Measurements from ENCODE around the gene RBM15. TPM values are rescaled to one million over a fixed set of nuclear protein-coding genes. Genes with fewer than 3 reads are reported as not detected.

Gene RBM15
- total RNA-seq, 1 donor from 2014 or later, result 27.8 TPM

DNA sequence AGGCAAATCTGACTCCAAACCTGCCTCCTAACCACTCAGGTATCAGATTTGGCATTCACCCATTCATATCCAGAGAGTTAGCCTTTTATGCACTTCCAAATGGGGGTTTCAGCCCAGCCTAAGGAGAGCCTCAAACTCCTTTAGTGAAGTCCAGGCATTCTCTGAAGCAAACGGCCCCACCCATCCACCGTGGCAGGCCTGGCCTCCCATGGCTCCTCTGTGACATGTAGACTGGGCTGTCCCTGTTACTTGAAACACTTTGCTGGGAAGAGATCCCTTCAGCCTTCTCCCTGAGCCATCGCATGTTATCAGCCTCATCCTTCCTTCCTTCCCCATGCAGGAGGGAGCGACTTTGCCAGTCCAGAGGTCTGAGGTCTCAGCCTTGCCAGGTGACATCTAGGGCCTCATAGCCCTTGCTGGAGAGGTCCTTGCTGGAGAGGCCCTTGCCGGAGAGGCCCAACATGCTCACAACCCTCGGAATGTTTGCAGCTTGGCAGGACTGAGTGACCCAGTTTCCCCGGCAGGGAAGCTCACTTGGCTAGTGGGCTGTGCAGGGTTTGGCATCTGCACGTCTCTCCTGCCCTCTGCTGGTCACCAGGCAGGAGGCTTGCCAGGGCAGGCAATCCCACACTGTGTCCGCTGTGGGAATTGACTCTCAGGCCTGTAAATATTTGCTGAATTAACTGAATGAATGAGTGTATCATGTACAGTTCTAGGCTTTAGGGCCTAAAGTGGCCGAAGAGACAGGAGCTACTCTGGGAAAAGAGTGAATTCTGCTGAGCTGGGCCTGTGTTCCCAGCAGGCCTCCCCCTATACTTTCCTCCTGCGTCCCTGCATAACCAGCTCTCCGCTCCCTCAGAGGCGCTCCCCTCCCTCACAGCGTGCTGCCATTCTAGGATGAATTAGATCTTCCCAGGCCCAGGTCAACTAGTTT, 26.7 kb upstream of the RBM15 start:
- Mint-ChIP-seq H3K27me3 (ENCODE audit: unreplicated experiment) (no peaks in the 10 kb centered on the region), H3K36me3 (ENCODE audit: unreplicated experiment) (no peaks in the 10 kb centered on the region), H3K27ac (ENCODE audit: unreplicated experiment) (no peak overlapping the region), H3K4me3 (ENCODE audit: unreplicated experiment) (no peak overlapping the region), H3K4me1 (ENCODE audit: unreplicated experiment) (peaks cover 25% of the 10 kb centered on the region), H3K9me3 (ENCODE audit: unreplicated experiment) (no peaks in the 10 kb centered on the region)
- TF ChIP-seq, protein P1, sequence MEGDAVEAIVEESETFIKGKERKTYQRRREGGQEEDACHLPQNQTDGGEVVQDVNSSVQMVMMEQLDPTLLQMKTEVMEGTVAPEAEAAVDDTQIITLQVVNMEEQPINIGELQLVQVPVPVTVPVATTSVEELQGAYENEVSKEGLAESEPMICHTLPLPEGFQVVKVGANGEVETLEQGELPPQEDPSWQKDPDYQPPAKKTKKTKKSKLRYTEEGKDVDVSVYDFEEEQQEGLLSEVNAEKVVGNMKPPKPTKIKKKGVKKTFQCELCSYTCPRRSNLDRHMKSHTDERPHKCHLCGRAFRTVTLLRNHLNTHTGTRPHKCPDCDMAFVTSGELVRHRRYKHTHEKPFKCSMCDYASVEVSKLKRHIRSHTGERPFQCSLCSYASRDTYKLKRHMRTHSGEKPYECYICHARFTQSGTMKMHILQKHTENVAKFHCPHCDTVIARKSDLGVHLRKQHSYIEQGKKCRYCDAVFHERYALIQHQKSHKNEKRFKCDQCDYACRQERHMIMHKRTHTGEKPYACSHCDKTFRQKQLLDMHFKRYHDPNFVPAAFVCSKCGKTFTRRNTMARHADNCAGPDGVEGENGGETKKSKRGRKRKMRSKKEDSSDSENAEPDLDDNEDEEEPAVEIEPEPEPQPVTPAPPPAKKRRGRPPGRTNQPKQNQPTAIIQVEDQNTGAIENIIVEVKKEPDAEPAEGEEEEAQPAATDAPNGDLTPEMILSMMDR (IDR thresholded peaks at IDR 0.05), result peak; percentile 98
- DNase-seq (ENCODE audit: extremely low spot score, unreplicated experiment), result peak; percentile 92

DNA sequence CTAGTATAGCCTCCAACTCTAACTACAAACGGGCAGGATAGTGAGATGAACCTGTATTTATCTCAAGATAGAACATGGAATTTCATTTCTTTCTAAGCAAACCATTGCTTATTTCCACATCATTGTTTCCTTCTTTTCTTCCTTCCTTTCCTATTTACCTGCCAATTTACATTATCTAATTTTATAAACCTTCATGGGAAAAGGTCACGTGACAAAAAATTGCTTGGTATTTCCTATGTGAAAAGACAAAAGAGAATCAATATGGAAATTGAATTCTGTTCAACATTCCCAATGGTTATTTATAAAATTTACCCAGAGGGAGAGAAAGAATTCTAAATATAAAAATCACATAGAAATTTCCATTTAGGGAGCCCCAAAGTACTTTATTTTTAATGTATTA, 22.4 kb upstream of the RBM15 start:
- peaks cover 10% of the 10 kb centered on the region for H3K27me3 Mint-ChIP-seq (ENCODE audit: unreplicated experiment)
- no peak overlapping the region for H3K27ac Mint-ChIP-seq (ENCODE audit: unreplicated experiment)

DNA sequence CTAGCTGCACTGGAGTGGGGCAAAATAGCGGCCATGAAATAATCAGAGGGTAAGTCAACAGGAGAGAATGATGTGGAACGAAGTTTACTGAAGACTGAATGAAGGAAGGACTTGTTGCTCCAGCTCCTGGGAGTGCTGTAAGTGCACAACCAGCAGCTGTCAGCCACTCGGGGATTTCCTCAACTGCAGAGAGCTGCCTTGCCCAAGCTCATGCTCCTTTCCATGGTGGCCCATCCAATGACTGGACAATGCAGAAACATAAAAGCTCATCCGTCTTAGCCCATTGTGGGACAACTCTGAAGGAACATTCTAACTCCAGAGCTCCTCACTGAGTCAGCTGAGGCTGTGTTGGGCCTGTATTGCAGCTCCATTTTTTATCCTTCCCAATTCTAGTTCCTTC, 21.1 kb upstream of the RBM15 start:
- H3K9me3 Mint-ChIP-seq (ENCODE audit: unreplicated experiment), result peaks cover 3% of the 10 kb centered on the region
- DNase-seq (ENCODE audit: extremely low spot score, unreplicated experiment), result peak; percentile 59
- no peaks in the 10 kb centered on the region for H3K36me3 Mint-ChIP-seq (ENCODE audit: unreplicated experiment)
- TF ChIP-seq, protein P1 (IDR thresholded peaks at IDR 0.05), result no peak
- H3K4me3 Mint-ChIP-seq (ENCODE audit: unreplicated experiment), result no peak overlapping the region
- H3K4me1 Mint-ChIP-seq (ENCODE audit: unreplicated experiment), result no peaks in the 10 kb centered on the region
- H3K27me3 Mint-ChIP-seq (ENCODE audit: unreplicated experiment), result peaks cover 19% of the 10 kb centered on the region
- no peak overlapping the region for H3K27ac Mint-ChIP-seq (ENCODE audit: unreplicated experiment)

More for the DNA sequence above, 22.4 kb upstream of the RBM15 start:
- Mint-ChIP-seq H3K4me3 (ENCODE audit: unreplicated experiment) (no peak overlapping the region), H3K4me1 (ENCODE audit: unreplicated experiment) (peaks cover 4% of the 10 kb centered on the region), H3K9me3 (ENCODE audit: unreplicated experiment) (peaks cover 3% of the 10 kb centered on the region), H3K36me3 (ENCODE audit: unreplicated experiment) (no peaks in the 10 kb centered on the region)
- DNase-seq (ENCODE audit: extremely low spot score, unreplicated experiment), result no peak
- TF ChIP-seq, protein P1 (IDR thresholded peaks at IDR 0.05), result no peak

DNA sequence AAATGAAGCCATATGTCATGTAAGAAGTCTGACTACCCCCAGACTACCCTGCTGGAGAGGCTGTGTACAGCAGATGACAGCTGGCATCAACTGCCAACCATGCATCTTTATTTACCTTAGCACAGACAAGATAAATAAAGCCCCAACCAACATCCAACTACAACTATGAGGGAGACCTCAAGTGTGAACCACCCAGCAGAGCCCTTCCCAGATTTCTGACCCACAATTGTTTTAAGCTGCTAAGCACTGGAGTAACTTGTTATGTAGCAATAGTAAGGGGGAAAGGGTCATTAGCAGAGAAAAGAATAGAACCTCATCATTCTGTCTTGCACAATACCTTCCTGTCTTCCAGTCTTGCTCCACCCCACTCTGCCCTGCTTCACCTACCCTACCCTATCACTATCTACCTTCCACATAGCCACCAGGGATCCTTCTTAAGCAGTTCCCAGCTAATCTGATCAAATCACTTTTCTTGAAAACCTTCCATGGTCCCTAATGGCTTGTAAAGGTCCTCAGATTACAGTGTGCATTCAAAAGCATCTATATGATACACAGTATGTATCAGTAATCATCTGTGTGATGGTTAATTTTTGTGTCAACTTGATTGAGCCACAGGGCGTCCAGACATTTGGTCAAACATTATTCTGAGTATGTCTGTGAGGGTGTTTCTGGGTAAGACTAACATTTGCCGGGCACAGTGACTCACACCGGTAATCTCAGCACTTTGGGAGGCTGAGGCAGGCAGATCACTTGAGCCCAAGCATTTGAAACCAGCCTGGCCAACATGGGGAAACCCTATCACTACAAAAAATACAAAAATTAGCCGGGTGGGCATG, 19.6 kb upstream of the RBM15 start:
- no peaks in the 10 kb centered on the region for H3K4me1 Mint-ChIP-seq (ENCODE audit: unreplicated experiment)
- H3K4me3 Mint-ChIP-seq (ENCODE audit: unreplicated experiment), result no peak overlapping the region
- H3K27ac Mint-ChIP-seq (ENCODE audit: unreplicated experiment), result no peak overlapping the region
- no peaks in the 10 kb centered on the region for H3K36me3 Mint-ChIP-seq (ENCODE audit: unreplicated experiment)
- peaks cover 23% of the 10 kb centered on the region for H3K27me3 Mint-ChIP-seq (ENCODE audit: unreplicated experiment)
- TF ChIP-seq, protein P1 (IDR thresholded peaks at IDR 0.05), result no peak
- peaks cover 3% of the 10 kb centered on the region for H3K9me3 Mint-ChIP-seq (ENCODE audit: unreplicated experiment)
- DNase-seq (ENCODE audit: extremely low spot score, unreplicated experiment), result peak; percentile 36

DNA sequence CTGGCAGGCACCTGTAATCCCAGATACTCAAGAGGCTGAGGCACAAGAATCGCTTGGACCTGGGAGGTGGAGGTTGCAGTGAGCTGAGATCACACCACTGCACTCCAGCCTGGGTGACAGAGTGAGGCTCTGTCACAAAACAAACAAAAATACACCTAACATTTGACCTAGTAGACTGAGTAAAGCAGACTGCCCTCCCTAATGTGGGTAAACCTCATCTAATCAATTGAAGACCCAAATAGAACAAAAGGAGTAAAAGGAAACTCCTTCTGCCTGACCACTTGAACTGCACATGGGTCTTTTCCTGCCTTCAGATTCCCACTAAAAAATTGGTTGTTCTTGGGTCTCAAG, 19.0 kb upstream of the RBM15 start:
- DNase-seq (ENCODE audit: extremely low spot score, unreplicated experiment), result peak; percentile 44
- H3K27me3 Mint-ChIP-seq (ENCODE audit: unreplicated experiment), result peaks cover 25% of the 10 kb centered on the region
- TF ChIP-seq, protein P1 (IDR thresholded peaks at IDR 0.05), result no peak
- H3K4me3 Mint-ChIP-seq (ENCODE audit: unreplicated experiment), result no peak overlapping the region
- peaks cover 3% of the 10 kb centered on the region for H3K9me3 Mint-ChIP-seq (ENCODE audit: unreplicated experiment)
- H3K4me1 Mint-ChIP-seq (ENCODE audit: unreplicated experiment), result no peaks in the 10 kb centered on the region
- no peak overlapping the region for H3K27ac Mint-ChIP-seq (ENCODE audit: unreplicated experiment)
- no peaks in the 10 kb centered on the region for H3K36me3 Mint-ChIP-seq (ENCODE audit: unreplicated experiment)
